ENCODE measurements around the gene GLIS1. TPM values are rescaled to one million over a fixed set of nuclear protein-coding genes. Genes with fewer than 3 reads are reported as not detected.

Gene GLIS1
- total and polyA plus RNA-seq, 2 of the 8 experiments (the other 6 are each of a cell fraction or from before 2014, with no cell fraction given), result 0.15 to 0.22 TPM

DNA sequence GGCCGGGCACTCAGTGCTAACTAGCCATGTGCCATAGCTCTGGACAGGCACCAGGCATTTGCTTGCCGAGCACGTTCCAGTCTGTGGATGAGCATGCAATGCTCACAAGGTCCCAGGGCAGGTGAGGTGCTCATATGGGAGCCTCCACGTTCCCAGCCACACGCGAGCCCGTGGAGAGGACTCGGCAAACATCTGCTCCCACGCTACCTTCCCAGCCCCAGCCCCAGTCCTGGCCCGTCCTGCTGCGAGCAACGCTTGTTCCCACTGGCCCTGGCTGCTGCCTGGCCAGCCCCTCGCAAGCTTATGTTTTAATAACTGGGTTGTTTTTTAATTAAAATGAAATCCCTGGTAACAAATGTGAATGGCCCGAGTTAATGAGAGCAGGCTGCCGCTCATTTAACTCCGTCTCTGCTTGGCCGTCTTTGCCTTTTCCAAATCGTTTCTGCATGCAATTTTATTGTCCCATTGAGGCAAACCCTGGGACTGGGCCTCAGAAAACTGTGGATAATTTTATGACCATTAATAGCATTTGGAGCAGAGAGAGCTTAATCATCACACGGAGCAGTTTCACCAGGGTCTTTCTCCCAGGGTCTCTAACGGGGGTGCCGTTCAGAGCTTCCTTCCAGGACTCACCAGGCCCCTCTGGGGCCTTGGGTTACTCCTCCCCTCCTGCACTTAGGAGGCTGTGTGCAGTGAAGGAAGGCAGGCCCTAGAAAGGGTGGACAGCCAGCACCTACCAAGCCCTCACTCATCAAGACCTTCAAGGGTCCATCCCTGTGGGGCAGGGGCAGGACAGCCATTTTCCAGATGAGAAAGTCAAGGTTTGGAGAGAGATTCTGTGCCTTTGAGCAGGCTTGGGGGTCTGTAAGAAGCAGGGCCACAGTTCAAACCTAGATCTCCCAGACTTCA is 136.8 kb downstream of the GLIS1 start (continued):
- TF ChIP-seq, protein P1, sequence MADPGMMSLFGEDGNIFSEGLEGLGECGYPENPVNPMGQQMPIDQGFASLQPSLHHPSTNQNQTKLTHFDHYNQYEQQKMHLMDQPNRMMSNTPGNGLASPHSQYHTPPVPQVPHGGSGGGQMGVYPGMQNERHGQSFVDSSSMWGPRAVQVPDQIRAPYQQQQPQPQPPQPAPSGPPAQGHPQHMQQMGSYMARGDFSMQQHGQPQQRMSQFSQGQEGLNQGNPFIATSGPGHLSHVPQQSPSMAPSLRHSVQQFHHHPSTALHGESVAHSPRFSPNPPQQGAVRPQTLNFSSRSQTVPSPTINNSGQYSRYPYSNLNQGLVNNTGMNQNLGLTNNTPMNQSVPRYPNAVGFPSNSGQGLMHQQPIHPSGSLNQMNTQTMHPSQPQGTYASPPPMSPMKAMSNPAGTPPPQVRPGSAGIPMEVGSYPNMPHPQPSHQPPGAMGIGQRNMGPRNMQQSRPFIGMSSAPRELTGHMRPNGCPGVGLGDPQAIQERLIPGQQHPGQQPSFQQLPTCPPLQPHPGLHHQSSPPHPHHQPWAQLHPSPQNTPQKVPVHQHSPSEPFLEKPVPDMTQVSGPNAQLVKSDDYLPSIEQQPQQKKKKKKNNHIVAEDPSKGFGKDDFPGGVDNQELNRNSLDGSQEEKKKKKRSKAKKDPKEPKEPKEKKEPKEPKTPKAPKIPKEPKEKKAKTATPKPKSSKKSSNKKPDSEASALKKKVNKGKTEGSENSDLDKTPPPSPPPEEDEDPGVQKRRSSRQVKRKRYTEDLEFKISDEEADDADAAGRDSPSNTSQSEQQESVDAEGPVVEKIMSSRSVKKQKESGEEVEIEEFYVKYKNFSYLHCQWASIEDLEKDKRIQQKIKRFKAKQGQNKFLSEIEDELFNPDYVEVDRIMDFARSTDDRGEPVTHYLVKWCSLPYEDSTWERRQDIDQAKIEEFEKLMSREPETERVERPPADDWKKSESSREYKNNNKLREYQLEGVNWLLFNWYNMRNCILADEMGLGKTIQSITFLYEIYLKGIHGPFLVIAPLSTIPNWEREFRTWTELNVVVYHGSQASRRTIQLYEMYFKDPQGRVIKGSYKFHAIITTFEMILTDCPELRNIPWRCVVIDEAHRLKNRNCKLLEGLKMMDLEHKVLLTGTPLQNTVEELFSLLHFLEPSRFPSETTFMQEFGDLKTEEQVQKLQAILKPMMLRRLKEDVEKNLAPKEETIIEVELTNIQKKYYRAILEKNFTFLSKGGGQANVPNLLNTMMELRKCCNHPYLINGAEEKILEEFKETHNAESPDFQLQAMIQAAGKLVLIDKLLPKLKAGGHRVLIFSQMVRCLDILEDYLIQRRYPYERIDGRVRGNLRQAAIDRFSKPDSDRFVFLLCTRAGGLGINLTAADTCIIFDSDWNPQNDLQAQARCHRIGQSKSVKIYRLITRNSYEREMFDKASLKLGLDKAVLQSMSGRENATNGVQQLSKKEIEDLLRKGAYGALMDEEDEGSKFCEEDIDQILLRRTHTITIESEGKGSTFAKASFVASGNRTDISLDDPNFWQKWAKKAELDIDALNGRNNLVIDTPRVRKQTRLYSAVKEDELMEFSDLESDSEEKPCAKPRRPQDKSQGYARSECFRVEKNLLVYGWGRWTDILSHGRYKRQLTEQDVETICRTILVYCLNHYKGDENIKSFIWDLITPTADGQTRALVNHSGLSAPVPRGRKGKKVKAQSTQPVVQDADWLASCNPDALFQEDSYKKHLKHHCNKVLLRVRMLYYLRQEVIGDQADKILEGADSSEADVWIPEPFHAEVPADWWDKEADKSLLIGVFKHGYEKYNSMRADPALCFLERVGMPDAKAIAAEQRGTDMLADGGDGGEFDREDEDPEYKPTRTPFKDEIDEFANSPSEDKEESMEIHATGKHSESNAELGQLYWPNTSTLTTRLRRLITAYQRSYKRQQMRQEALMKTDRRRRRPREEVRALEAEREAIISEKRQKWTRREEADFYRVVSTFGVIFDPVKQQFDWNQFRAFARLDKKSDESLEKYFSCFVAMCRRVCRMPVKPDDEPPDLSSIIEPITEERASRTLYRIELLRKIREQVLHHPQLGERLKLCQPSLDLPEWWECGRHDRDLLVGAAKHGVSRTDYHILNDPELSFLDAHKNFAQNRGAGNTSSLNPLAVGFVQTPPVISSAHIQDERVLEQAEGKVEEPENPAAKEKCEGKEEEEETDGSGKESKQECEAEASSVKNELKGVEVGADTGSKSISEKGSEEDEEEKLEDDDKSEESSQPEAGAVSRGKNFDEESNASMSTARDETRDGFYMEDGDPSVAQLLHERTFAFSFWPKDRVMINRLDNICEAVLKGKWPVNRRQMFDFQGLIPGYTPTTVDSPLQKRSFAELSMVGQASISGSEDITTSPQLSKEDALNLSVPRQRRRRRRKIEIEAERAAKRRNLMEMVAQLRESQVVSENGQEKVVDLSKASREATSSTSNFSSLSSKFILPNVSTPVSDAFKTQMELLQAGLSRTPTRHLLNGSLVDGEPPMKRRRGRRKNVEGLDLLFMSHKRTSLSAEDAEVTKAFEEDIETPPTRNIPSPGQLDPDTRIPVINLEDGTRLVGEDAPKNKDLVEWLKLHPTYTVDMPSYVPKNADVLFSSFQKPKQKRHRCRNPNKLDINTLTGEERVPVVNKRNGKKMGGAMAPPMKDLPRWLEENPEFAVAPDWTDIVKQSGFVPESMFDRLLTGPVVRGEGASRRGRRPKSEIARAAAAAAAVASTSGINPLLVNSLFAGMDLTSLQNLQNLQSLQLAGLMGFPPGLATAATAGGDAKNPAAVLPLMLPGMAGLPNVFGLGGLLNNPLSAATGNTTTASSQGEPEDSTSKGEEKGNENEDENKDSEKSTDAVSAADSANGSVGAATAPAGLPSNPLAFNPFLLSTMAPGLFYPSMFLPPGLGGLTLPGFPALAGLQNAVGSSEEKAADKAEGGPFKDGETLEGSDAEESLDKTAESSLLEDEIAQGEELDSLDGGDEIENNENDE (IDR thresholded peaks at IDR 0.05; ENCODE audit: insufficient replicate concordance, low read length), result no peak
- TF ChIP-seq TAF7 (optimal IDR thresholded peaks at IDR 0.05; ENCODE audit: borderline replicate concordance, low read depth, low read length) (no peak), HDAC2 (IDR thresholded peaks at IDR 0.05; ENCODE audit: borderline replicate concordance in 1 of 2, low read depth in 2 of 2, low read length in 2 of 2) (no peak), CHD2 (IDR thresholded peaks at IDR 0.05; ENCODE audit: low read length) (no peak), SAP30 (IDR thresholded peaks at IDR 0.05; ENCODE audit: insufficient read depth, insufficient replicate concordance, low read length) (no peak), BACH1 (IDR thresholded peaks at IDR 0.05; ENCODE audit: low read length) (no peak)
- TF ChIP-seq, protein P2, sequence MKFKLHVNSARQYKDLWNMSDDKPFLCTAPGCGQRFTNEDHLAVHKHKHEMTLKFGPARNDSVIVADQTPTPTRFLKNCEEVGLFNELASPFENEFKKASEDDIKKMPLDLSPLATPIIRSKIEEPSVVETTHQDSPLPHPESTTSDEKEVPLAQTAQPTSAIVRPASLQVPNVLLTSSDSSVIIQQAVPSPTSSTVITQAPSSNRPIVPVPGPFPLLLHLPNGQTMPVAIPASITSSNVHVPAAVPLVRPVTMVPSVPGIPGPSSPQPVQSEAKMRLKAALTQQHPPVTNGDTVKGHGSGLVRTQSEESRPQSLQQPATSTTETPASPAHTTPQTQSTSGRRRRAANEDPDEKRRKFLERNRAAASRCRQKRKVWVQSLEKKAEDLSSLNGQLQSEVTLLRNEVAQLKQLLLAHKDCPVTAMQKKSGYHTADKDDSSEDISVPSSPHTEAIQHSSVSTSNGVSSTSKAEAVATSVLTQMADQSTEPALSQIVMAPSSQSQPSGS (IDR thresholded peaks at IDR 0.05; ENCODE audit: low read length), result no peak

All from H1 (cell line).